Chondrocyte (in vitro differentiated cells): ENCODE results near the gene CLTCL1. TPM values are rescaled to one million over a fixed set of nuclear protein-coding genes. Genes with fewer than 3 reads are reported as not detected.

Source experiments
- DNase-seq: peaks from one replicate; pipeline ENCODE4 v3.0.0; 2021; ENCODE audit warnings: mixed read lengths, low spot score
- H3K27ac Mint-ChIP-seq: one replicate; pipeline ENCODE4 v1.8.0; 2021; ENCODE audit warnings: mild to moderate bottlenecking, moderate library complexity, mixed read lengths; ENCODE audit not compliant: unreplicated experiment
- H3K27me3 Mint-ChIP-seq: 2 replicates; pipeline ENCODE4 v1.8.0; 2021; ENCODE audit warnings: low read depth, mixed read lengths
- H3K36me3 Mint-ChIP-seq: 2 replicates; pipeline ENCODE4 v1.8.0; 2021; ENCODE audit warnings: low read depth, mixed read lengths
- H3K4me1 Mint-ChIP-seq: 2 replicates; pipeline ENCODE4 v1.8.0; 2021; ENCODE audit warnings: low read depth, mild to moderate bottlenecking, mixed read lengths
- H3K4me3 Mint-ChIP-seq: one replicate; pipeline ENCODE4 v1.8.0; 2021; ENCODE audit warnings: mild to moderate bottlenecking, moderate library complexity, mixed read lengths; ENCODE audit not compliant: unreplicated experiment
- H3K9me3 Mint-ChIP-seq: 2 replicates; pipeline ENCODE4 v1.8.0; 2021; ENCODE audit warnings: low read depth, mixed read lengths
- CTCF ChIP-seq: fragments of 200-600 bp; sonication (generic); IDR thresholded peaks from 2 replicates; pipeline ENCODE4 v1.5.0; 2021; ENCODE audit warnings: antibody characterized with exemption, mild to moderate bottlenecking, moderate library complexity
- total RNA-seq: library from RNA; stranded (reverse); gene quantifications from 3 replicates; pipeline ENCODE4 v1.2.1, GENCODE V29; 2021

The CLTCL1 gene
- total RNA-seq, 1 donor from 2014 or later: 24.2 TPM

DNA sequence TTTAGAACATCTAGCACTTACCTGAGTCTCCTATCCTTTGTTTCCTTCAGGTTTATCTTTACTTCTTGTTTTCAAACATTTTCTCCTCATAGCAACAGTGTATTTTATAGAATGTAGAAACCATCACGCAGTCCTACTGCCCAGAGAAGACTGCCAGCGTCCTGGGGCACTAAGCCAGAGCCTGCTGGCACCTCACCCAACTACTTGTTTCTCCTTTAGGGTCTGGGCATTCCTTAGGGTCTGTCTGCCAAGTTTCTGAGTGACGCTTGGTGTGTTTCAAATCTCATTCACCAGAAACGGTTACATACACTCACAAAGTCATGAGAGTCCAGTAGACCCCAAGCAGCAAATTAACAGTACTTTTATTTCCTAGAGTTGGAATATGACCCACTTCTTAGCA lies 63.3 kb downstream of the CLTCL1 start:
- Mint-ChIP-seq H3K4me1 (no peaks in the 10 kb centered on the region), H3K4me3 (no peak overlapping the region), H3K36me3 (peaks cover 49% of the 10 kb centered on the region), H3K27me3 (no peaks in the 10 kb centered on the region), H3K9me3 (no peaks in the 10 kb centered on the region), H3K27ac (no peak overlapping the region)
- DNase-seq: no peak
- no peak for TF ChIP-seq CTCF

DNA sequence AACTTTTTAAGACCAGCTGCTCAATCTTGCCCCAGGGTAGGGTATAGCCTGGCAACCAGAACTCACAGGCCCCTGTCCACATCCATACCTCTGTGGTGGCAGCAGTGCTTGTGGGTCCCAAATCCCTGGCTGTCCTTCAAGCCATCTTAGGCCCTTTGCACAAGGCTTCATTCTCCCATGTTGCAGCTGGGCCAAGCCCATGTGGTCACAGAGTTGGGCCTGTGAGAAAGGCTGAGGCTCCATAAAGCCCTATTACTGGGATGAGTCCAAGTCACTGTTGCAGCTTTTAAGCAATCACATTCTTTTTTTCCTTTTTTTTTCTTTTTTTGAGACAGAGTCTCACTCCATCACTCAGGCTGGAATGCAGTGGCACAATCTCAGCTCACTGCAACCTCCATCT lies 65.1 kb downstream of the CLTCL1 start:
- DNase-seq: no peak
- no peak for TF ChIP-seq CTCF
- no peak overlapping the region for H3K27ac Mint-ChIP-seq
- no peaks in the 10 kb centered on the region for H3K4me1 Mint-ChIP-seq
- no peak overlapping the region for H3K4me3 Mint-ChIP-seq
- H3K36me3 Mint-ChIP-seq: peaks cover 47% of the 10 kb centered on the region
- no peaks in the 10 kb centered on the region for H3K9me3 Mint-ChIP-seq
- H3K27me3 Mint-ChIP-seq: no peaks in the 10 kb centered on the region

GRCh38 chr22:19225560-19225959 lies 66.0 kb downstream of the CLTCL1 start:
- Mint-ChIP-seq H3K4me3 (no peak overlapping the region), H3K27ac (no peak overlapping the region), H3K27me3 (no peaks in the 10 kb centered on the region), H3K36me3 (peaks cover 51% of the 10 kb centered on the region), H3K9me3 (no peaks in the 10 kb centered on the region), H3K4me1 (no peaks in the 10 kb centered on the region)
- no peak for TF ChIP-seq CTCF
- no peak for DNase-seq

- Mint-ChIP-seq H3K27ac (no peak overlapping the region), H3K4me3 (no peak overlapping the region), H3K9me3 (no peaks in the 10 kb centered on the region), H3K27me3 (no peaks in the 10 kb centered on the region), H3K4me1 (no peaks in the 10 kb centered on the region), H3K36me3 (peaks cover 52% of the 10 kb centered on the region)
- DNase-seq: no peak
- no peak for TF ChIP-seq CTCF
Observed at GRCh38 chr22:19224985-19225384, 66.5 kb downstream of the CLTCL1 start.

- Mint-ChIP-seq H3K4me3 (no peak overlapping the region), H3K9me3 (no peaks in the 10 kb centered on the region), H3K27me3 (no peaks in the 10 kb centered on the region), H3K4me1 (no peaks in the 10 kb centered on the region), H3K36me3 (peaks cover 53% of the 10 kb centered on the region), H3K27ac (no peak overlapping the region)
- DNase-seq: no peak
- TF ChIP-seq CTCF: no peak
Observed at GRCh38 chr22:19224557-19224956, 67.0 kb downstream of the CLTCL1 start.
